Subcutaneous abdominal adipose tissue (tissue), 5 donors: ENCODE measurements around the gene GSK3A.

Source experiments
- H3K27ac ChIP-seq: one replicate; pipeline ENCODE4 v1.7.0; 2013; ENCODE audit warnings: low read depth, mild to moderate bottlenecking, inconsistent platforms, low read length, moderate library complexity
- H3K27me3 ChIP-seq, 5 donors: one replicate each; pipeline ENCODE4 v1.7.0; 2013; ENCODE audit warnings: low read length in 5 of 5, inconsistent platforms in 1 of 5; ENCODE audit not compliant: control insufficient read depth in 5 of 5, insufficient read depth in 4 of 5
- H3K36me3 ChIP-seq, 5 donors: one replicate each; pipeline ENCODE4 v1.7.0; 2013; ENCODE audit warnings: low read length in 5 of 5; ENCODE audit not compliant: control insufficient read depth in 5 of 5, insufficient read depth in 5 of 5
- H3K4me1 ChIP-seq, 5 donors: one replicate each; pipeline ENCODE4 v1.7.0; 2013; ENCODE audit warnings: low read length in 5 of 5, mild to moderate bottlenecking in 3 of 5, moderate library complexity in 1 of 5; ENCODE audit not compliant: control insufficient read depth in 5 of 5, insufficient read depth in 5 of 5
- H3K4me3 ChIP-seq, 5 donors: one replicate each; pipeline ENCODE4 v1.7.0; 2013; ENCODE audit warnings: low read length in 5 of 5, low read depth in 1 of 5
- H3K9ac ChIP-seq, 5 donors: one replicate each; pipeline ENCODE4 v1.7.0; 2013; ENCODE audit warnings: low read length in 5 of 5, mild to moderate bottlenecking in 4 of 5, moderate library complexity in 3 of 5
- H3K9me3 ChIP-seq, 5 donors: one replicate each; pipeline ENCODE4 v1.7.0; 2013; ENCODE audit warnings: low read length in 5 of 5; ENCODE audit not compliant: control insufficient read depth in 5 of 5
- donor health status: healthy.
- donor health status: healthy.
- donor health status: healthy.
- donor health status: healthy.
- donor health status: healthy.

The GSK3A gene

DNA sequence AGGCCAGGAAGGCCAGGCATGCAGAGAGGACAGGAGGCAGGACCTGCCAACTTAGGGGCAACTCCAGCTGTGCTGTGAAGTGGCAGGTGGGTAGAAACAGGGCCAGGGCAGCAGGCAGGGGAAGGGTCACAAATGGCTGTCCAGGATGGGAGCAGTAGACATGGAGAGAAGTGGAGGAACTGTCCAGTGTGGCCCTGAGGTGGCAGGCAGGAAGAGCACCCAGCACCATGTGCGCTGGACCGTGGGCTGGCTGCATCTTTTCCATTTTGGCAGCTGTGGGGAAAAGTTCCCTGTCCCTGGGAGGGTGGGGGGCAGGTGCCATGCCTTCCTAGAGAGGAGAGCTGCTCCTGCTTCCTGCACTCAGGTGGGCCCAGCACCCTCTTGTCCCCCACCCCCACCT, 38.7 kb downstream of the GSK3A start:
- H3K9me3 ChIP-seq = no peaks in the 10 kb centered on the region
- H3K27me3 ChIP-seq = no peaks in the 10 kb centered on the region
- no peak overlapping the region for H3K27ac ChIP-seq
- H3K4me1 ChIP-seq = peaks cover 4 to 42% (median 32%) of the 10 kb centered on the region in 5 donors
- H3K36me3 ChIP-seq = peaks cover 0 to 85% (median 66%) of the 10 kb centered on the region in 5 donors
- H3K9ac ChIP-seq = no peak overlapping the region
- H3K4me3 ChIP-seq = no peak overlapping the region

DNA sequence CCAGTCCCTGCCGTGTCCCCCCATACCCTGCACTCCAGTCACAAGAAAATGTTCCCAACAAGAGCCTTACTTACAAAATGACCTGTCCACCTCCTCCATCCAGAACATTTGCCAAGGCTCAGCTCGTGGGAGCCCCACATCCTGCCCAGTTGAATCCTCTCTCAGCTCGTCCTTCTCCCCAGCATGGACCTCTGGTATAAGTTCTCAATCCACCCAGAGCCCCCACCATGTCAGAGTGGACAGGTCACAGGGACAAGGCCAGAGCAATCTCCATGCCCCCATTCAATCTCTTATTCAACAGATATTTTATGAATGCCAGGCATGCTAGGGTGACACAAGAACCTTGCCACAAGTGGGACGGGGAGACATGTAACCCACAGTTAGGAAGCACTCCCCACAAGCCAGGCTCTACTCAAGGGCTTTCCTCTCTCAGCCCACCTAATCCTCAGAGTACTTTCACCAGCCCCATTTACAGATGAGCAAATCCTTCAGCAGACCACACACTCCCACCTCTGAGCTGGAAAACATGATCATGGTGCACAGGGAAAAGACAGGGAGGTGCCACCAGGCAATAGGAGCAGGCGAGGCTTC, 40.0 kb downstream of the GSK3A start:
- Histone ChIP-seq H3K36me3 (peaks cover 0 to 80% (median 59%) of the 10 kb centered on the region in 5 donors), H3K9ac (no peak overlapping the region), H3K9me3 (no peaks in the 10 kb centered on the region), H3K4me3 (no peak overlapping the region), H3K27ac (peak overlapping the region; percentile 30), H3K4me1 (peaks cover 2 to 44% (median 33%) of the 10 kb centered on the region in 5 donors), H3K27me3 (no peaks in the 10 kb centered on the region)

DNA sequence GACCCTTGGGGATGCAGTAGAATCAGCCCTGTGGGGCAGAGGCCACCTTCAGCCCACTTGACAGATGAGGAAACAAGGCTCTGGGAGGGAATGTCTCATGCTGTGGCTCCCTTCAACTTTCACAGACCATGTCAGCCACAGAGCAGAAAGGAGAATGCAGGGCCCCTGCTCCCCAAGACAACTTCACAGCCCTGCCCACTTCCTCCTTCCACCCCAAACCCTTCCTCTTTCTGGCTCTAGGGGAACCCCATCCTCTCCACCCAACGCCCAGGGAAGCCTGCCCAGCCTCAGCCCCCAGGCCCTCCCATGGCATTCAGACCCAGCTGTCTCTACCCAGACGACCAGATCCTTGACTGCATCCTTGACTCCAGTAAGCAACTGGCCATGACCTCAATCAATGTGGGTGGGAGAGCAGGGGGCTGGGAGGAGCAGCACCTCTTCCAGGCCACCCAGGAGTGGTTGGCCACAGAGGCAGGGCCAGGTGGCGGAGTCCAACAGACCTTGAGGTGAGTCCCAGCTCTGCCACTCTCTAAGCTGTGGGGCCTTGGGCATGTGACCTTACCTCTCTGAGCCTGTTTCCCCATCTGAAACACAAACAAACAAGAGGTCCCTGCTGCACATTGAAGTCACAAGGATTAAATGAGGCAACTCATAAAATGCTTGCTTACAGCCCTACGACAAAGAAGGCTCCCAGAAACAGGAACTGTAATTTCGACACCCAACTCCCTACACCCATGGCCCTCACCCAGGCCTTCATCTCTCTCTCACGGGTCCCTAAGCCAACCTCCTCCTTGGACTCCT, 40.7 kb downstream of the GSK3A start:
- no peaks in the 10 kb centered on the region for H3K9me3 ChIP-seq
- H3K27me3 ChIP-seq = no peaks in the 10 kb centered on the region
- peak overlapping the region; percentile 46 for H3K27ac ChIP-seq
- peaks cover 2 to 49% (median 33%) of the 10 kb centered on the region in 5 donors for H3K4me1 ChIP-seq
- H3K36me3 ChIP-seq = peaks cover 0 to 75% (median 52%) of the 10 kb centered on the region in 5 donors
- H3K9ac ChIP-seq = peak overlapping the region in 2 of 5 donors; percentile 2 to 36
- peak overlapping the region in 1 of 5 donors; percentile 17 for H3K4me3 ChIP-seq

DNA sequence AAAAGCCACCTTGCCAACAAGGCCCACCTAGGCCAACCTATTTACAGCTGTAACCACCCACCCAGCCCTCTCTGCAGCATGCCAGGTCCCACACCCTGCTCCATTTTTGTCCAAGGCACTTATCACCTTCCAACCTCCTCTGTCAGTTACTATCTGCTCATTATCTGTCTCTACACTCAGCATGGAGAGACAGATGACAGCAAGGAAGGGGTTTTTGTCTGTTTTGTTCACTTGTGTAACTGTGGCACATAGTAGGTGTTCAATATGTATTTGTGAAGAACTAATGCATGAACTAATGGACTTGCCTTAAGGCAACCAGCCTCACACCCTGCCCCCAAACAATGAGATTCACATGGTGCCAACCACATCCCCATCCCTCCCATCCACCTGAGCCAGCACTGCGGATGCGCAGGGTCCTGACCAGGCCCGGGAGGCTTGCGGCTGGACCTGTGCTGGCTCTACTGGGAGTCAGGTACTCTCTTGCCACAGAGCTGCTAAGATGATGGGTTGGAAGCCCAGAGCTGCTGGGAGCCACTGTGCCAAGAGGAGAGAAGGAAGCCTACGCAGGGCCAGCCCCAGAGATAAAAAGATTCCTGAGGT, 42.2 kb downstream of the GSK3A start:
- Histone ChIP-seq H3K4me3 (no peak overlapping the region), H3K4me1 (peaks cover 2 to 49% (median 33%) of the 10 kb centered on the region in 5 donors), H3K9ac (no peak overlapping the region), H3K9me3 (no peaks in the 10 kb centered on the region), H3K27me3 (peaks cover 0 to 2% (median 0%) of the 10 kb centered on the region in 5 donors), H3K27ac (no peak overlapping the region), H3K36me3 (peaks cover 0 to 63% (median 49%) of the 10 kb centered on the region in 5 donors)

DNA sequence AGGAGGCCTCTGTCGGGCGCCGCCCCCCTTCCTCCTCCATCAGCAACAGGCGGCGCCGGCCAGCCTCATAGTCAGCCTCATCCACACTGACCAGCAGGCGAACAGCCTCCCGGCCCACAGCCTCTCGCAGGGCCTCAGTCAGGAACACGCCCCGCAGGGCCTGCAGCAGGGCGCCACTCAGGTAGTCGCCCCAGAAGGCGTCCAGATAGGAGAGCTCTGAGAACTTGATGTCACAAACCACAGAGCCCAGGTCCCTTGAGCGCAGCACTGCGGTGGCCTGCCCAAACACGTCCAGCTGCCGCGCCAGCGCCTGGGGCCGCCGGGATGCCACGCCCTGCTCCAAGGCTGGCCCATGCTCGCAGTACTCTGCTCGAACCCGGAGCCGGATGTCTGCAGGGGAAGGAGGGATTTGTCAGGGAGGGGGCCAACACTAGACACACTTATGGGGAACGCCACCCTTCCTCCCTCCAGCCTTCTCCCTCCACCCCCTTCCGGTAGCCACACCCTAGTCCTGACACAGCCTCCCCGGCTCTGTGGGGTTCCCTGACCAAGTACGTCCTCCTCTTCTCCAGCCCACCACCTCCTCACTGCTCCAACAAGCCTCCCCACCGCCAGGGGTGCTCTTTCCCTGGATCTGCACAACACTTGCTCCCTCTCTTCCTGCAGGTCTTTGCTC, 42.8 kb downstream of the GSK3A start:
- H3K4me1 ChIP-seq = peaks cover 2 to 49% (median 33%) of the 10 kb centered on the region in 5 donors

DNA sequence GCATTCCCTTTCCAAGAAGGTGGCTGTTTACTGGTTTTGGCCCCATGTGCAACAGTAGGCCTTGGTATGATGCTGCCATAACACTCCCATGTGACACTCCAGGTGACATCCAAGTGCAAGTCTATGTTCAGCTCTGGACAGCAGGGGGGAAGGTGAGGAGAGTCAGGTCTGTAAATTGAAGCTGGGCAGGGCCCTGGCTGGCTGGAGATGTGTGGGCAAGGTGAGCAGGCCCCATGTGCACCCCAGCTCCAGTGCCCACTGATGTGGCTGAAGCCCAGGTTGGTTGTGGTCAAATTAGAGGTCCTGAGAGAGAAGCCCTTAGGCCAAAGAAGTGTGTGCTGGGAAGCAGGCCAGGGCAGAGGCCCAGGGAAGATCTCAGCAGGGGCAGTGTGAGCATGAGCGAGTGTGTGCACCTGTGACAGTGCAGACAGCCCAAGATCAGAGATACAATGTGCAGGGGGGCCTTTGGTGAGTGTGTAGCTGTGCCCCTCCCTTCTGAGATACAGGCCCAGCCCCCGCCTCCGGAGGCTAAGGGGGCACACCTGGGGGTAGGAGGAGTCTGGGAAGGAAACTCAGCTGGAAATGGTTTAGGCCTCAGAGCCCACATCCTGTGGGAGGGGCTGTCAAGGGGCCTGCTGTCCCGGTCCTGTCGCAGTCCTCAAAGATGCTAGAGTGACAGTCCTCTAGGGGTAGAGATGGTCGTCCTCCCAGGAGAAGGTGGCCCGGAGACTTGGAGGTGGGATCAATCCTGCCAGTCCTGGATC, 43.5 kb downstream of the GSK3A start:
- H3K36me3 ChIP-seq = peaks cover 0 to 52% (median 41%) of the 10 kb centered on the region in 5 donors

More for the DNA sequence above, 42.8 kb downstream of the GSK3A start:
- Histone ChIP-seq H3K27ac (no peak overlapping the region), H3K36me3 (peaks cover 0 to 58% (median 45%) of the 10 kb centered on the region in 5 donors), H3K4me3 (peak overlapping the region in 1 of 5 donors; percentile 23), H3K9me3 (no peaks in the 10 kb centered on the region), H3K27me3 (peaks cover 0 to 2% (median 0%) of the 10 kb centered on the region in 5 donors), H3K9ac (no peak overlapping the region)

DNA sequence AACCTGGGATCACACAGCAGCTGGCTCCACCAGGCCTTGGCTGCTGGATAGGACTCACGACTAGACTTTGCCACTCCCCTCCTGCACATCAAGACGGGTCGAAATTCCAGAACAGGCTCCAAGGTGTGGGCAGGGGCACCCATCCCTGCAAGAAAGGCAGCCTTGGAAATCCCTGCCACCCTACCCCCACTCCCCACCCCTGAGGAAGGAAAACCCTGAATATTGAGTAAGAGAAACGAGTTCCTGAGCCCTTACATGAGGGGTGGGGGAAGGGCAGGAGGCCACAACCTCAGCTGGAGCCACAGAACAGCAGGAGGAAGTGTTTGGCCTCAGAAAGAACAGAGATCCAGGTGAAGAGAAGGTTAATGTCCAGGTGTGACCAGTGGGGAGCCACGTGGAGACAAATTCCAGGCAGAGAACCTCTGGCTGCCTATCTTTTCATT, 45.0 kb downstream of the GSK3A start:
- Histone ChIP-seq H3K9me3 (peaks cover 2 to 7% (median 5%) of the 10 kb centered on the region in 5 donors), H3K27me3 (peaks cover 0 to 2% (median 0%) of the 10 kb centered on the region in 5 donors), H3K27ac (no peak overlapping the region), H3K4me1 (peaks cover 2 to 43% (median 28%) of the 10 kb centered on the region in 5 donors), H3K4me3 (no peak overlapping the region), H3K9ac (no peak overlapping the region), H3K36me3 (peaks cover 0 to 41% (median 27%) of the 10 kb centered on the region in 5 donors)

More for the DNA sequence above, 43.5 kb downstream of the GSK3A start:
- Histone ChIP-seq H3K27ac (no peak overlapping the region), H3K4me3 (no peak overlapping the region), H3K4me1 (peaks cover 2 to 49% (median 33%) of the 10 kb centered on the region in 5 donors), H3K27me3 (peaks cover 0 to 2% (median 0%) of the 10 kb centered on the region in 5 donors), H3K9ac (peak overlapping the region in 1 of 5 donors; percentile 30), H3K9me3 (peaks cover 0 to under 1% (median 0%) of the 10 kb centered on the region in 5 donors)

DNA sequence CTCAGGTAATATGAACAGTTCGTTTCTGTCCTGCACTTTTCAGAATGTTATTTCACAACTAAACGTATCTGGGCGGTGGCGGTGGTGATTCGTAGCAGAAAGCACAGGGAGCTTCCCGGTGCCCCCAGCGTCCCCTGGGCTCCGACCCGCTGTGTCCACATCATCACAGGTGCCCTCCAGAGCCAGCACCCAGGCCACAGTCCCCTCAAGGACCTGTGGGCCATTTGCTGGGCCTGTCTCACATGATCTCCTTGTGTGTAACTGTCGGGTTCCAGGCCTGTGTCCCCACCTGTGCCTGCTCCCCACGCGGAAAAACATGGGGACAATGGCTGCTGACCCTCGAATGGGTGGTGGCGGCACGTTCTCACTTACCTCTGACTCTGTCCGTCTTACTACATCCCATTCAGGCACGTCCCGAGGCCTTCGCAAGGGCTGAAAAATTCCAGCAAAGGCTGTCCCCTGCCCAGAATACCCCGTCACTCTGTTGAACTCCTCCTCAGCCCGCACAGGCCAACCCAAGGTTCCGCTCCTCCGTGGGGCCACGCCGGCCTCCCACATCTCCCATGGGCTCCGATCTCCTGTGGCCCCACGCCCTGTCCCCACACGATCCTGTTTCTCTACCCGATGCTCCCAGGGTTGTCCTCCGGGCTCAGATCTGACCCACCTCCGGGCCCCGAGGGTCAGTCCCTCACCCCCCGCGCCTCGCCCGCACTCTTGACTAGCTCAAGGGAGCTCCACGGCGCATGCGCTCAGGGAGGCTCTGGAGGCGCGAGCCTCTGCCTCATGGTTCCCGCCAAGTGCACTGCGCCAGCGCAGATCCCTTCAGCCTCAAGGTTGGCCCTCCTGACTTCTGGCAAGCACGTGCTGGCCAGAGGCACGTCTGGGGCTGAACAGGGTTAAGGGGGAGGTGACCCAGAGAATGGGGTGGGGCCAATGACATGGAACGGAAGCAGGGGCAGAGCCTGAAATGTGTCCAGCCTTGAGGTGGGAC, 46.1 kb downstream of the GSK3A start:
- Histone ChIP-seq H3K36me3 (peaks cover 0 to 35% (median 21%) of the 10 kb centered on the region in 5 donors), H3K4me1 (peaks cover under 1 to 36% (median 21%) of the 10 kb centered on the region in 5 donors), H3K9ac (no peak overlapping the region), H3K4me3 (no peak overlapping the region), H3K27me3 (peaks cover 0 to 3% (median 0%) of the 10 kb centered on the region in 5 donors), H3K27ac (no peak overlapping the region), H3K9me3 (peaks cover 2 to 7% (median 5%) of the 10 kb centered on the region in 5 donors)
